Mucosa of rectum (tissue), 2 donors: ENCODE results near the gene ETV6.

Experiments used
- H3K27ac ChIP-seq, 2 donors: one replicate each; pipeline ENCODE4 v1.7.0; 2013; ENCODE audit warnings: inconsistent platforms in 2 of 2, low read depth in 2 of 2, low read length in 2 of 2
- H3K27me3 ChIP-seq, 2 donors: one replicate each; pipeline ENCODE4 v1.7.0; 2013; ENCODE audit warnings: low read length in 2 of 2; ENCODE audit not compliant: control insufficient read depth in 2 of 2, insufficient read depth in 2 of 2
- H3K36me3 ChIP-seq, 2 donors: one replicate each; pipeline ENCODE4 v1.7.0; 2013; ENCODE audit warnings: low read length in 2 of 2; ENCODE audit not compliant: control insufficient read depth in 2 of 2, insufficient read depth in 2 of 2
- H3K4me1 ChIP-seq, 2 donors: one replicate each; pipeline ENCODE4 v1.7.0; 2013; ENCODE audit warnings: low read length in 2 of 2, mild to moderate bottlenecking in 1 of 2; ENCODE audit not compliant: control insufficient read depth in 2 of 2, insufficient read depth in 2 of 2
- H3K4me3 ChIP-seq, 2 donors: one replicate each; pipeline ENCODE4 v1.7.0; 2013; ENCODE audit warnings: low read length in 2 of 2
- H3K9ac ChIP-seq, 2 donors: one replicate each; pipeline ENCODE4 v1.7.0; 2013; ENCODE audit warnings: low read length in 2 of 2, low read depth in 1 of 2, mild to moderate bottlenecking in 1 of 2
- H3K9me3 ChIP-seq, 2 donors: one replicate each; pipeline ENCODE4 v1.7.0; 2013; ENCODE audit warnings: low read length in 2 of 2; ENCODE audit not compliant: control insufficient read depth in 2 of 2
- donor health status: healthy.
- donor health status: Normal muscosa, but diverticular disease.

ETV6 gene

GRCh38 chr12:11641522-11641921 lies 8.0 kb upstream of the ETV6 start:
- H3K36me3 ChIP-seq: no peaks in the 10 kb centered on the region
- H3K4me1 ChIP-seq: peaks cover 0 to 2% of the 10 kb centered on the region in 2 donors
- no peak overlapping the region for H3K4me3 ChIP-seq
- H3K9me3 ChIP-seq: no peaks in the 10 kb centered on the region
- no peak overlapping the region for H3K9ac ChIP-seq
- no peak overlapping the region for H3K27ac ChIP-seq
- H3K27me3 ChIP-seq: no peaks in the 10 kb centered on the region

GRCh38 chr12:11642785-11643184 lies 6.7 kb upstream of the ETV6 start:
- Histone ChIP-seq H3K9ac (no peak overlapping the region), H3K4me1 (peaks cover 0 to 2% of the 10 kb centered on the region in 2 donors), H3K27ac (no peak overlapping the region), H3K36me3 (no peaks in the 10 kb centered on the region), H3K4me3 (no peak overlapping the region), H3K9me3 (no peaks in the 10 kb centered on the region), H3K27me3 (no peaks in the 10 kb centered on the region)

GRCh38 chr12:11645391-11645790 lies 4.1 kb upstream of the ETV6 start:
- no peak overlapping the region for H3K27ac ChIP-seq
- no peak overlapping the region for H3K4me3 ChIP-seq
- no peak overlapping the region for H3K9ac ChIP-seq
- no peaks in the 10 kb centered on the region for H3K27me3 ChIP-seq
- no peaks in the 10 kb centered on the region for H3K36me3 ChIP-seq
- H3K4me1 ChIP-seq: peaks cover 2% of the 10 kb centered on the region in 2 donors
- no peaks in the 10 kb centered on the region for H3K9me3 ChIP-seq

- no peaks in the 10 kb centered on the region for H3K36me3 ChIP-seq
- peak overlapping the region; percentile 89 to 92 for H3K9ac ChIP-seq
- peak overlapping the region; percentile 96 to 97 for H3K27ac ChIP-seq
- no peaks in the 10 kb centered on the region for H3K27me3 ChIP-seq
- peak overlapping the region; percentile 93 to 95 for H3K4me3 ChIP-seq
- H3K4me1 ChIP-seq: peaks cover 12 to 22% of the 10 kb centered on the region in 2 donors
- no peaks in the 10 kb centered on the region for H3K9me3 ChIP-seq
Observed at GRCh38 chr12:11648514-11649412, 711 bp upstream of the ETV6 start.

DNA sequence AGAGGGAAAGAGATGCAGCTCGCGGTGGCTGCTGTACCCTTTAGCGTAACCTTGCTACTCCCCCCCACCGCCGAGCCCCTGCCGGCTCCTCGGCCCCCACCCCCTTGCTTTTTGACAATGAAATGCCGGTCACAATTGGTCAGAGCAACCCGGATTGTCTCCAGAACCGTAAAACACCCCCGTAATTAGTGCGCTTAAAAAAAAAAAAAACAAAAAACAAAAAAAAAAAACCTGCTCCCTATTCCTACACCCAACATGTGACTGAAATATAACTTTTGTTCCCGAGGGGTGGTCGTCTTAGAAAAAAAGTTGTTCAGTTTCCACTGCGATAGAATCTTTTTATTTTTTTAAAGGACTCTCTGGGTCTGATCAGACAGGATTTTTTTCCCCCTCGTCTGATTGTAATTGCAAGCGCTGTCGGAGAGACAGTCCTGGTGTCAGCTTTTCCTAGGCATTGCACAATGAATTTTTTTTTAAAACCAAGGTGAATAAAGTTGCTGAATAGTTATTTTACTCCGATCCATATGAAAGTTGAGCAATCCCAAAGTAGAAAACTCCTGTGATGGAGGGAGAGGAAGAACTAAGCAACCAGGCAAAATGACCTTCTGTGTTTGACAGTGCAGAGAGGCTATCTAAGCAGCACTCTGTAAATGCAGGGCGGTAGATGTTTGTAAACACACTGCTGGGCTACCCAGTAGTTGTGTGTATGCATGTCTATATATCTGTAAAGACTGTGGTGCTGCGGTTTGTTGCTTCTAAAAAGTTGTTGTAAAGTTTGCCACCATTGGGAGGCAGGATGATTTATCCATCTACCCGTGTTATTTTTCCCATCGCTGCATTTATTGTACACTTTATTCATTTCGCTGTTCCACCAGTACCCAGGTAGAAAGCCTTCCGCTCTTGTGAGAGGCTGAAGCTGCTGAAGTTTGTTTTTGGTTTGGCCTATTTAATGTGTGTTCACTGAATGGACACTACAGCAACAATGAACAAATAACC lies 1.1 kb downstream of the ETV6 start:
- Histone ChIP-seq H3K27ac (peak overlapping the region; percentile 96 to 97), H3K36me3 (no peaks in the 10 kb centered on the region), H3K4me3 (peak overlapping the region; percentile 93 to 98), H3K9me3 (no peaks in the 10 kb centered on the region), H3K9ac (peak overlapping the region; percentile 91 to 98), H3K4me1 (peaks cover 15 to 22% of the 10 kb centered on the region in 2 donors), H3K27me3 (no peaks in the 10 kb centered on the region)

DNA sequence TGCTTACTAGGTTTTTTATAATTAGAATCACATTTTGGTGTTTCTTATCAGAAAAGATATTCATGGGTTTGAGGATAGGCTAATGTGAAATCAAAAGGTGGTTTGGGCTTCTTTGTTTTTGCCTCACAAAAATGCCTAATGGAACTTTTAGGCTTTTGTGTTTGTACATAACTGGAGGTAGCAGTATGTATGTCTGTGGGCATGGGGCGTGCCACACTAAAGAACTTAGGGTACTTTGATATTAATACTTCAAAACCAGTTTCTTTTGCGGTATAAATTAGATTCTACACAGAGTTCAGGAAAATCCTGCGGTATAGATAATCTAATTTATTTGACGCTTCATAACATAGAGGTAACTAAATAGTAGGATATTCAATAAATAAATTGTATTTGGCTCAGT lies 1.9 kb downstream of the ETV6 start:
- Histone ChIP-seq H3K9me3 (no peaks in the 10 kb centered on the region), H3K9ac (peak overlapping the region; percentile 91 to 98), H3K27ac (peak overlapping the region; percentile 96 to 97), H3K36me3 (no peaks in the 10 kb centered on the region), H3K4me1 (peaks cover 15 to 22% of the 10 kb centered on the region in 2 donors), H3K4me3 (peak overlapping the region; percentile 93 to 98), H3K27me3 (no peaks in the 10 kb centered on the region)

- peaks cover 15 to 22% of the 10 kb centered on the region in 2 donors for H3K4me1 ChIP-seq
- H3K36me3 ChIP-seq: no peaks in the 10 kb centered on the region
- no peaks in the 10 kb centered on the region for H3K9me3 ChIP-seq
- H3K27me3 ChIP-seq: no peaks in the 10 kb centered on the region
- H3K27ac ChIP-seq: peak overlapping the region; percentile 73 to 97
- H3K9ac ChIP-seq: peak overlapping the region; percentile 91 to 98
- H3K4me3 ChIP-seq: peak overlapping the region; percentile 93 to 98
Observed at GRCh38 chr12:11651785-11652184, 2.3 kb downstream of the ETV6 start.

- Histone ChIP-seq H3K36me3 (no peaks in the 10 kb centered on the region), H3K27ac (peak overlapping the region; percentile 73 to 97), H3K27me3 (no peaks in the 10 kb centered on the region), H3K4me3 (peak overlapping the region; percentile 93 to 98), H3K9ac (peak overlapping the region; percentile 91 to 98), H3K4me1 (peaks cover 15 to 22% of the 10 kb centered on the region in 2 donors), H3K9me3 (no peaks in the 10 kb centered on the region)
Observed at GRCh38 chr12:11652351-11653040, 3.0 kb downstream of the ETV6 start.

GRCh38 chr12:11653215-11653753 lies 3.8 kb downstream of the ETV6 start:
- H3K9me3 ChIP-seq: no peaks in the 10 kb centered on the region
- H3K4me1 ChIP-seq: peaks cover 15 to 22% of the 10 kb centered on the region in 2 donors
- H3K4me3 ChIP-seq: peak overlapping the region; percentile 27 to 98
- H3K36me3 ChIP-seq: no peaks in the 10 kb centered on the region
- H3K27me3 ChIP-seq: no peaks in the 10 kb centered on the region
- H3K27ac ChIP-seq: peak overlapping the region; percentile 73 to 97
- peak overlapping the region in 1 of 2 donors; percentile 98 for H3K9ac ChIP-seq
